HG03558 (cell line): ENCODE data around the gene ACAP3.

Source experiments
- ATAC-seq: cut with Tn5 transposase; IDR thresholded peaks from one replicate; pipeline ENCODE4 v1.9.1; 2021; ENCODE audit warnings: moderate number of reproducible peaks; ENCODE audit not compliant: unreplicated experiment; ENCODE audit errors: extremely low read depth

ACAP3 gene

GRCh38 chr1:1345860-1346500, 38.2 kb upstream of the ACAP3 start:
- ATAC-seq: no peak

GRCh38 chr1:1345384-1345783, 37.7 kb upstream of the ACAP3 start:
- no peak for ATAC-seq

- ATAC-seq: no peak
Observed at GRCh38 chr1:1344655-1345361, 37.1 kb upstream of the ACAP3 start.

- ATAC-seq: no peak
Observed at GRCh38 chr1:1343811-1344421, 36.2 kb upstream of the ACAP3 start.

GRCh38 chr1:1342584-1343115, 34.9 kb upstream of the ACAP3 start:
- ATAC-seq: no peak

GRCh38 chr1:1342061-1342562, 34.4 kb upstream of the ACAP3 start:
- ATAC-seq: no peak

- no peak for ATAC-seq
Observed at GRCh38 chr1:1341549-1342021, 33.9 kb upstream of the ACAP3 start.

- no peak for ATAC-seq
Observed at GRCh38 chr1:1340791-1341548, 33.2 kb upstream of the ACAP3 start.

GRCh38 chr1:1340185-1340584, 32.5 kb upstream of the ACAP3 start:
- ATAC-seq: no peak

- no peak for ATAC-seq
Observed at GRCh38 chr1:1338278-1338677, 30.5 kb upstream of the ACAP3 start.

GRCh38 chr1:1337793-1338147, 30.0 kb upstream of the ACAP3 start:
- no peak for ATAC-seq

GRCh38 chr1:1336931-1337792, 29.4 kb upstream of the ACAP3 start:
- no peak for ATAC-seq

GRCh38 chr1:1336446-1336845, 28.7 kb upstream of the ACAP3 start:
- ATAC-seq: no peak

- ATAC-seq: no peak
Observed at GRCh38 chr1:1335792-1336248, 28.1 kb upstream of the ACAP3 start.

- ATAC-seq: no peak
Observed at GRCh38 chr1:1335283-1335682, 27.6 kb upstream of the ACAP3 start.

GRCh38 chr1:1334835-1335234, 27.1 kb upstream of the ACAP3 start:
- no peak for ATAC-seq

- no peak for ATAC-seq
Observed at GRCh38 chr1:1333551-1334241, 26.0 kb upstream of the ACAP3 start.

- no peak for ATAC-seq
Observed at GRCh38 chr1:1332774-1333480, 25.2 kb upstream of the ACAP3 start.
